ENCODE results near the gene SEC62. TPM values are rescaled to one million over a fixed set of nuclear protein-coding genes. Genes with fewer than 3 reads are reported as not detected.

SEC62 gene
- total RNA-seq, 1 experiment from 2014 or later = 58.5 TPM

DNA sequence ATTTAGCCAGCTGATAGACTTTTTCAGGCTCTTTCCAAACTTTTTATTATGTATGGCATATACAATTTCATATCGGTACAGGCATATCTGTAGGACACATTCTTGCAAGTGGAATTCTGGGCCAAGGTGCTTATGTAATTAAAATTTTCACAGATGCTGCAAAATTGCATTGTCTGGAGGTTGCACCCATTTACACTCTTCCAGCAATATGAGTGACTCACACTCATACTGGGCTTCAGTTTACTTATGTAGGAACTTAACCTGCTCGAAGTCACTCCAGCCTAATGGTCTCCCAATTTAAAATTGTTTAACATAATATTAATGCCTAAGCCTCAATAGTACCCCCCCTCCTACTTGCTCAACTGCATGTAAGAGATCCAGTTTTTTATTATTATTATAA is 11.2 kb upstream of the SEC62 start:
- POLR2A ChIA-PET = no interaction called here
- no peak overlapping the region for H3K27ac Mint-ChIP-seq (ENCODE audit: low read depth, unreplicated experiment)

DNA sequence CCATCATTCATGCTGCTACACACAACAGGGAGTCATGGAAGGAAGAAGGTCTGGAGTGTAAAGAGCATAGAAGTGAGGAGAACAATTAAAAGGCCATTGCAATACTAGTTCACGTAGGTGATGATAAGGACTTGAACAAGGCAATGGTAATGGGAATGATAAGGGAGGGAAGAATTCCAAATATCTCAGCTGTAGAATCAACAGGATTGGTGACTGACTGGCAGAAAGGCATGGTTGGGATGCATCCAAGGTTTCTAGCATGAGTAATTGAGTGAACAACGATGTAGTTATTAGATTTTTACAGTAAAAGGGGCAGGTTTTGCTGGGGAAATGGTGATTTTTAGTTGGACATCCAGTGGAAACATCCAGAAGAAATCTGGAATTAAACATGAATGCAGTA is 2.4 kb upstream of the SEC62 start:
- H3K36me3 Mint-ChIP-seq (ENCODE audit: insufficient read depth, unreplicated experiment) = no peaks in the 10 kb centered on the region
- ChIA-PET POLR2A (no interaction called here), CTCF (no interaction called here)
- intact Hi-C loops (cut with micrococcal nuclease) = no loop called here
- no TSS peak for BruUV-seq (replicated peaks)
- H3K9me3 Mint-ChIP-seq (ENCODE audit: unreplicated experiment) = peaks cover 11% of the 10 kb centered on the region
- TF ChIP-seq, protein P1, sequence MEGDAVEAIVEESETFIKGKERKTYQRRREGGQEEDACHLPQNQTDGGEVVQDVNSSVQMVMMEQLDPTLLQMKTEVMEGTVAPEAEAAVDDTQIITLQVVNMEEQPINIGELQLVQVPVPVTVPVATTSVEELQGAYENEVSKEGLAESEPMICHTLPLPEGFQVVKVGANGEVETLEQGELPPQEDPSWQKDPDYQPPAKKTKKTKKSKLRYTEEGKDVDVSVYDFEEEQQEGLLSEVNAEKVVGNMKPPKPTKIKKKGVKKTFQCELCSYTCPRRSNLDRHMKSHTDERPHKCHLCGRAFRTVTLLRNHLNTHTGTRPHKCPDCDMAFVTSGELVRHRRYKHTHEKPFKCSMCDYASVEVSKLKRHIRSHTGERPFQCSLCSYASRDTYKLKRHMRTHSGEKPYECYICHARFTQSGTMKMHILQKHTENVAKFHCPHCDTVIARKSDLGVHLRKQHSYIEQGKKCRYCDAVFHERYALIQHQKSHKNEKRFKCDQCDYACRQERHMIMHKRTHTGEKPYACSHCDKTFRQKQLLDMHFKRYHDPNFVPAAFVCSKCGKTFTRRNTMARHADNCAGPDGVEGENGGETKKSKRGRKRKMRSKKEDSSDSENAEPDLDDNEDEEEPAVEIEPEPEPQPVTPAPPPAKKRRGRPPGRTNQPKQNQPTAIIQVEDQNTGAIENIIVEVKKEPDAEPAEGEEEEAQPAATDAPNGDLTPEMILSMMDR (IDR thresholded peaks at IDR 0.05; ENCODE audit: unreplicated experiment) = no peak
- no peak overlapping the region for H3K27ac Mint-ChIP-seq (ENCODE audit: low read depth, unreplicated experiment)
- no peak for DNase-seq (ENCODE audit: unreplicated experiment)
- H3K4me1 Mint-ChIP-seq (ENCODE audit: insufficient read depth, unreplicated experiment) = peaks cover 17% of the 10 kb centered on the region
- no peaks in the 10 kb centered on the region for H3K27me3 Mint-ChIP-seq (ENCODE audit: insufficient read depth, unreplicated experiment)
- no peak overlapping the region for H3K4me3 Mint-ChIP-seq (ENCODE audit: unreplicated experiment)

More for the DNA sequence above, 11.2 kb upstream of the SEC62 start:
- intact Hi-C loops (cut with micrococcal nuclease) = no loop called here
- Mint-ChIP-seq H3K4me3 (ENCODE audit: unreplicated experiment) (no peak overlapping the region), H3K36me3 (ENCODE audit: insufficient read depth, unreplicated experiment) (peaks cover 5% of the 10 kb centered on the region), H3K9me3 (ENCODE audit: unreplicated experiment) (no peaks in the 10 kb centered on the region), H3K27me3 (ENCODE audit: insufficient read depth, unreplicated experiment) (no peaks in the 10 kb centered on the region), H3K4me1 (ENCODE audit: insufficient read depth, unreplicated experiment) (no peaks in the 10 kb centered on the region)
- no peak for DNase-seq (ENCODE audit: unreplicated experiment)
- CTCF ChIA-PET = no interaction called here
- TF ChIP-seq, protein P1 (IDR thresholded peaks at IDR 0.05; ENCODE audit: unreplicated experiment) = no peak
- BruUV-seq (replicated peaks) = no TSS peak

DNA sequence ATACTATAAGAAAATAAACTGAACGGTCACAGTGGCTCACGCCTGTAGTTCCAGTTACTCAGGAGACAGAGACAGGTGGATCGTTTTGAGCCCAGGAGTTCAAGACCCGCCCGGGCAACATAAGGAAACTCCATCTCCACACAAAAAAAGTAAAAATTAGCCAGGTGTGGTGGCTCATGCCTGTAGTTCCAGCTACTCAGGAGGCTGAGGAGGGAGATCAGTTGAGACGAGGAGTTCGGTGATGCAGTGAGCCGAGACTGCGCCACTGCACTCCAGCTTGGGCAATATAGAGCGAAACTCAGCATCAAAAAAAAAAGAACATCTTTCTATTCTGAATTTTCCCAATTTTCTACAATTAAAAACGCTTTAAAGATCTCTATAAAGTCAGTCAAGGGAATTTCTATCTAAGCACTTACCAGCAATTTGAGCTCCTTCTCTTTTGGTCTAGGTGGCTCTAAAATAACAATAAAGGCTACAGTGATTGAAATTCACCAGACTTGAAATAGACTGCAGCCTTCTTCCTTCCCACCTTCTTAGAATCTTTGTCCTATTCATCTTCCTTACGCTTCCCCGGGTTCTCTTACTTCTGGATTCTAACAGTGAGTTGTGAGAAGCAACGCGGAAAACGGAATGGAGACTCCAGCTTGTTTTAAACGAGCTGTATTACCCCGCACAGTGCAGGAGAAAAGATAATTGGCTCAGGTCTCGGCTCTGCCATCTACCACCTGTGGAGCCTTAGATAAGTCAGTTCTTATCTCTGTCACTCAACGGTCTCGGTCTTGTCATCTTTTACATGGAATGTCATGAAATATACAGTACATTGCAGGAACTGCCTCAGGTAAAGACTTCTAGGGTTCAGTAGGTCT is 812 bp upstream of the SEC62 start:
- peak overlapping the region; percentile 68 for H3K4me3 Mint-ChIP-seq (ENCODE audit: unreplicated experiment)
- ChIA-PET CTCF (interaction anchor here (0.6 to 1.8 kb wide), 8 partner anchors 10 to 809 kb away, joined by 3 to 8 read pairs (median 4); no protein-coding TSS in a partner anchor), POLR2A (interaction anchor here (0.6 to 4.7 kb wide), 13 partner anchors 8 to 1797 kb away, joined by 3 to 35 read pairs (median 3); partner anchors contain the start of genes MYNN and RPL22L1)
- H3K27ac Mint-ChIP-seq (ENCODE audit: low read depth, unreplicated experiment) = peak overlapping the region; percentile 99
- no peaks in the 10 kb centered on the region for H3K36me3 Mint-ChIP-seq (ENCODE audit: insufficient read depth, unreplicated experiment)
- intact Hi-C loops (cut with micrococcal nuclease) = loop anchor here (1.0 to 2.0 kb wide), 2 partner anchors 102 to 193 kb away; partner anchors contain the start of gene MYNN
- TSS peak; percentile 22 for BruUV-seq (replicated peaks)
- TF ChIP-seq, protein P1 (IDR thresholded peaks at IDR 0.05; ENCODE audit: unreplicated experiment) = no peak
- H3K9me3 Mint-ChIP-seq (ENCODE audit: unreplicated experiment) = peaks cover 11% of the 10 kb centered on the region
- no peaks in the 10 kb centered on the region for H3K27me3 Mint-ChIP-seq (ENCODE audit: insufficient read depth, unreplicated experiment)
- no peak for DNase-seq (ENCODE audit: unreplicated experiment)
- H3K4me1 Mint-ChIP-seq (ENCODE audit: insufficient read depth, unreplicated experiment) = peaks cover 17% of the 10 kb centered on the region

All from MCF 10A (cell line).